ENCODE data around the gene TIMP3.

Gene TIMP3

DNA sequence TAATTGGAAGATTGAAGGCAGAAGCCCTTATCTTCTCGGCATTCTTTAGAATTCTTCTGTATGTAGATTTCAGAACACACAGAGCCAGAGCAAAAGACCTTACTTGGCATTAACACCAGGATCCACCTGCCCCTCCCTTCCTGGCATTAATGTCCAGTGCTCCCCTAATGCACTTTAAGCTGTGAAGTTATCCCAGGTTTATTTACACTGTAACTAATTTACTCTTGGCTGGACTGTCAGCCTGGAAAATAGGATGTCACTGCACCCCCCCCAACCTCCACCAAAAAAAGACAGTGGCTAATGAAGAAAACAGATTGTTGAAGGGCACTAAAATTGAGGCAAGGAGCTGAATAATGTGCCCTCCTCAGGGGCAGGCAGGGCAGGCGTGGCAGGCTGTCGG, 30.1 kb downstream of the TIMP3 start:
- no peak for DNase-seq (ENCODE audit: low read depth)
- TF ChIP-seq MYC (IDR thresholded peaks at IDR 0.05; ENCODE audit: low read depth, low read length), result no peak
- TF ChIP-seq, protein P1, sequence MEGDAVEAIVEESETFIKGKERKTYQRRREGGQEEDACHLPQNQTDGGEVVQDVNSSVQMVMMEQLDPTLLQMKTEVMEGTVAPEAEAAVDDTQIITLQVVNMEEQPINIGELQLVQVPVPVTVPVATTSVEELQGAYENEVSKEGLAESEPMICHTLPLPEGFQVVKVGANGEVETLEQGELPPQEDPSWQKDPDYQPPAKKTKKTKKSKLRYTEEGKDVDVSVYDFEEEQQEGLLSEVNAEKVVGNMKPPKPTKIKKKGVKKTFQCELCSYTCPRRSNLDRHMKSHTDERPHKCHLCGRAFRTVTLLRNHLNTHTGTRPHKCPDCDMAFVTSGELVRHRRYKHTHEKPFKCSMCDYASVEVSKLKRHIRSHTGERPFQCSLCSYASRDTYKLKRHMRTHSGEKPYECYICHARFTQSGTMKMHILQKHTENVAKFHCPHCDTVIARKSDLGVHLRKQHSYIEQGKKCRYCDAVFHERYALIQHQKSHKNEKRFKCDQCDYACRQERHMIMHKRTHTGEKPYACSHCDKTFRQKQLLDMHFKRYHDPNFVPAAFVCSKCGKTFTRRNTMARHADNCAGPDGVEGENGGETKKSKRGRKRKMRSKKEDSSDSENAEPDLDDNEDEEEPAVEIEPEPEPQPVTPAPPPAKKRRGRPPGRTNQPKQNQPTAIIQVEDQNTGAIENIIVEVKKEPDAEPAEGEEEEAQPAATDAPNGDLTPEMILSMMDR (IDR thresholded peaks at IDR 0.05; ENCODE audit: low read depth, low read length), result no peak
- H3K4me3 ChIP-seq (ENCODE audit: low read depth, low read length), result no peak overlapping the region

DNA sequence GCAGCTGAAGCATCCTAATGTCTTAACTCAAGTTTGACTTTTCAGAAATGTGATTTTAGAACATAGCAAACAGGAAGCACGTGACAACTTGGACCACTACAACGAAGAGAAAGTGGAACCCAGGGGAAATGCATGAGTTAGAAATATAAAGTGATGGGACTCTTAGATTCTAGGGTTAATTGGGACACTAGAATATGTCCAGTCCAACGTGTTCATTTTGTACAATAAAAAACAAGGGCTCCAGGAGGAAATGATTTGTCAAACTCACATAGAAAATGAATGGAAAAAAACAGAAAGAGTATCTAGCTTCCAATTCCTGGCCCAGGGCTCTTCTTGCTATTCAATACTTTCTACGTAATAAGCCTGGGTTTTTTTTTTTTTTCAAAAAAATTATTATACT, 30.7 kb downstream of the TIMP3 start:
- no peak overlapping the region for H3K4me3 ChIP-seq (ENCODE audit: low read depth, low read length)
- TF ChIP-seq, protein P2, sequence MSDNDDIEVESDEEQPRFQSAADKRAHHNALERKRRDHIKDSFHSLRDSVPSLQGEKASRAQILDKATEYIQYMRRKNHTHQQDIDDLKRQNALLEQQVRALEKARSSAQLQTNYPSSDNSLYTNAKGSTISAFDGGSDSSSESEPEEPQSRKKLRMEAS (IDR thresholded peaks at IDR 0.05; ENCODE audit: low read depth, low read length), result no peak
- TF ChIP-seq MYC (IDR thresholded peaks at IDR 0.05; ENCODE audit: low read depth, low read length) (no peak), POLR2A (IDR thresholded peaks at IDR 0.05; ENCODE audit: extremely low read depth, insufficient read length) (no peak)
- TF ChIP-seq, protein P1 (IDR thresholded peaks at IDR 0.05; ENCODE audit: low read depth, low read length), result no peak
- DNase-seq (ENCODE audit: low read depth), result no peak

DNA sequence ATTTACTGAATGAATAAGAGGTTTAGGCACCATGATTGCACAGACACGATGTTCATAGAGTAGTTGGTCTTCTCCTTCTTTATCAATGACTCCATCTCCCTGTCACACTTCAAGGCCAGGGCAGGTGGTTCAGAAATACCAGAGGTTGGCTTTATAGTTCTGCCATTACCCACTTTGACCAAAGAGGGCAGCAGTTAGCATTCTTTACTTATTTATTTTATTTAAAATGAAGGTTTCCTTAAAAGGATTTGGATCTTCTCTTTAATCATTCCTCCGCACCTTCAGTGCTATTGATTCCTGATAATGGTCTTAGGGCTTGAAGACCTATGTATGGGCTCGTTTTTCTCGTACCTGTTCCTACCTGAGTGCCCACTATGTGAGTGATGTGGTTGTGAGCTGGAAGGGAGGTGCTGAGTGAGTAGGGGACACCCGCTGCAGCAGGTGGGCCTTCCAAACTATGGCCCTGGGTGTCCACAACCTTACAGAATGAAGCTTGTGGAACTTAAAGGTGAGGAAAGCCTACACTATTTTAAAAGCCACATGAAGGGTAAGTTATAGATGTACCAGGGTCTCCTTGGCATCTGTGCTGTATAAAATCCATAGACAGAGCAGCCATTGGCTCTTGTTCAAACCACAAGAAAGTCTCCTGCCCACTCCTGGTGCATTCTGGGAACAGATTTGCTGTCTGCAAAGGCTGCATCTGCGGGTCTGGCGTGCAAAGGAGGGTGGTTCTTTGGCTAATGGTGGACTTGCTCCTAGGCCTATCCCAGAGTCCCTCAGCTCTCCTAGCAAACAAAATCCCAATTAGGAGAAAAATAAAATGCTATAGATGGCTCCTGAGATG, 35.0 kb downstream of the TIMP3 start:
- TF ChIP-seq, protein P2 (IDR thresholded peaks at IDR 0.05; ENCODE audit: low read depth, low read length), result no peak
- TF ChIP-seq, protein P1 (IDR thresholded peaks at IDR 0.05; ENCODE audit: low read depth, low read length), result peak; percentile 53
- no peak overlapping the region for H3K4me3 ChIP-seq (ENCODE audit: low read depth, low read length)
- DNase-seq (ENCODE audit: low read depth), result peak; percentile 14

DNA sequence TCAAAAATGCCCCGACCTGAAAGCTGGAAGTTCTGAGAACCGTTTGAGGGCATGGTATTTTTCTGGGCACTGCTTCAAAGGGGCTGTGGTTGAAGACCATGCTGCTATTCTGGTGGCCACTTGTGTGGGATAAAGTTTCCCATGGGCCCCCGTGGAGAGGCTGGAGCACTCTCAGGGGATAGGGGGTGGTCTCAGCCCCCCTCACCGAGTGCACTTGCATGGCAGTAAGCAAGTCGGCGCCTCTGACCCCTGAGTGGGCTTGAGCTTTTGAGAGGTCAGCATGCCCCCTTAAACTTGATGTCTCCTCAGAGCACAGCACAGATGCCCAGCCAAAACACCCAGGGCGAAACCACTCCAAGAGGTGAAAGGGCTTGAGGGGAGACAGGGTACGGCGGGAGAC, 35.6 kb downstream of the TIMP3 start:
- no peak for DNase-seq (ENCODE audit: low read depth)
- TF ChIP-seq, protein P2 (IDR thresholded peaks at IDR 0.05; ENCODE audit: low read depth, low read length), result no peak
- no peak for TF ChIP-seq MYC (IDR thresholded peaks at IDR 0.05; ENCODE audit: low read depth, low read length)
- TF ChIP-seq, protein P1 (IDR thresholded peaks at IDR 0.05; ENCODE audit: low read depth, low read length), result no peak
- no peak for TF ChIP-seq POLR2A (IDR thresholded peaks at IDR 0.05; ENCODE audit: extremely low read depth, insufficient read length)
- no peak overlapping the region for H3K4me3 ChIP-seq (ENCODE audit: low read depth, low read length)

DNA sequence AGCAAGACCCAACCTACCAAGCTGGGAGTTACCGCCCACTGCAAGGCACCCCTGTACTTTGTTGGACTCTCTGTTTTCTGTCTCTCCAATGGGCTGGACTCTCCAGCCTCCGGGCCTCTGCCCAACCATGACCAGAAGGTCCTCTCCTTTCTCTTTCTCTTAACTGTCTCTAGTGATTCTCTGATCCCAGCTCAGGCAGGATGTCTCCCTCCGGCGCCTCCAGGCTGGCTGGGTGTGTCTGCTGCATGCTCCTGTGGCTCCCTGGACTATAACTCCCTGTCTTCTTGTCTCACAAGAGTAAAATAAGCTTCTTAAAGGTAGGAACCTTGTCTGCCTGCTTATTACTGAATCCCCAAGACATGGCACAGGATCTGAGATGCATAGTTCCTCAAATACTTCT, 36.3 kb downstream of the TIMP3 start:
- no peak for DNase-seq (ENCODE audit: low read depth)
- no peak overlapping the region for H3K4me3 ChIP-seq (ENCODE audit: low read depth, low read length)
- TF ChIP-seq, protein P1 (IDR thresholded peaks at IDR 0.05; ENCODE audit: low read depth, low read length), result no peak
- no peak for TF ChIP-seq POLR2A (IDR thresholded peaks at IDR 0.05; ENCODE audit: extremely low read depth, insufficient read length)
- TF ChIP-seq, protein P2 (IDR thresholded peaks at IDR 0.05; ENCODE audit: low read depth, low read length), result no peak
- no peak for TF ChIP-seq MYC (IDR thresholded peaks at IDR 0.05; ENCODE audit: low read depth, low read length)

Data from NB4 (cell line).